ENCODE results near the gene SLC8A2. TPM values are rescaled to one million over a fixed set of nuclear protein-coding genes. Genes with fewer than 3 reads are reported as not detected.

SLC8A2 gene
- total RNA-seq, 4 donors from 2014 or later: not detected

GRCh38 chr19:47465957-47466356 is 5.7 kb downstream of the SLC8A2 start:
- Histone ChIP-seq H3K27ac (no peak overlapping the region), H3K27me3 (peaks cover 25 to 36% (median 26%) of the 10 kb centered on the region in 3 donors), H3K4me3 (no peak overlapping the region), H3K36me3 (no peaks in the 10 kb centered on the region), H3K4me1 (no peaks in the 10 kb centered on the region), H3K9me3 (no peaks in the 10 kb centered on the region)
- ATAC-seq (no peak), DNase-seq (no peak)
- intact Hi-C loops (cut with DNase I; ENCODE audit: low total_unique reads): no loop called here
- no peak for TF ChIP-seq CTCF (IDR thresholded peaks at IDR 0.05 in 4 of 5, conservative IDR thresholded peaks at IDR 0.05 in 1 of 5)
- TF ChIP-seq POLR2A (IDR thresholded peaks at IDR 0.05): no peak
- in situ Hi-C loops (cut with MboI; ENCODE audit: low sequenced_read_pairs in 4 of 4): no loop called here

GRCh38 chr19:47464675-47465419 is 6.8 kb downstream of the SLC8A2 start:
- H3K27ac ChIP-seq: no peak overlapping the region
- no peak overlapping the region for H3K4me3 ChIP-seq
- H3K4me1 ChIP-seq: no peaks in the 10 kb centered on the region
- H3K36me3 ChIP-seq: no peaks in the 10 kb centered on the region
- H3K9me3 ChIP-seq: no peaks in the 10 kb centered on the region
- peaks cover 22 to 38% (median 24%) of the 10 kb centered on the region in 3 donors for H3K27me3 ChIP-seq
- no peak for DNase-seq
- no peak for TF ChIP-seq CTCF (IDR thresholded peaks at IDR 0.05 in 4 of 5, conservative IDR thresholded peaks at IDR 0.05 in 1 of 5)
- no peak for TF ChIP-seq POLR2A (IDR thresholded peaks at IDR 0.05)
- ATAC-seq: no peak
- intact Hi-C loops (cut with DNase I; ENCODE audit: low total_unique reads): no loop called here
- in situ Hi-C loops (cut with MboI; ENCODE audit: low sequenced_read_pairs in 4 of 4): no loop called here

GRCh38 chr19:47461876-47462275 is 9.8 kb downstream of the SLC8A2 start:
- H3K9me3 ChIP-seq: no peaks in the 10 kb centered on the region
- in situ Hi-C loops (cut with MboI; ENCODE audit: low sequenced_read_pairs in 4 of 4): no loop called here
- H3K27ac ChIP-seq: no peak overlapping the region
- H3K4me3 ChIP-seq: no peak overlapping the region
- DNase-seq: no peak
- H3K27me3 ChIP-seq: peaks cover 30 to 44% (median 35%) of the 10 kb centered on the region in 3 donors
- H3K4me1 ChIP-seq: no peaks in the 10 kb centered on the region
- intact Hi-C loops (cut with DNase I; ENCODE audit: low total_unique reads): no loop called here
- no peak for ATAC-seq
- TF ChIP-seq POLR2A (IDR thresholded peaks at IDR 0.05): no peak
- TF ChIP-seq CTCF (IDR thresholded peaks at IDR 0.05 in 4 of 5, conservative IDR thresholded peaks at IDR 0.05 in 1 of 5): no peak
- H3K36me3 ChIP-seq: no peaks in the 10 kb centered on the region

GRCh38 chr19:47459477-47459876 is 12.2 kb downstream of the SLC8A2 start:
- ATAC-seq: no peak
- in situ Hi-C loops (cut with MboI; ENCODE audit: low sequenced_read_pairs in 4 of 4): no loop called here
- Histone ChIP-seq H3K36me3 (no peaks in the 10 kb centered on the region), H3K9me3 (peaks cover 0 to 8% (median 7%) of the 10 kb centered on the region in 3 donors), H3K4me1 (no peaks in the 10 kb centered on the region), H3K27me3 (peaks cover 30 to 58% (median 52%) of the 10 kb centered on the region in 3 donors), H3K4me3 (no peak overlapping the region), H3K27ac (no peak overlapping the region)
- DNase-seq: no peak
- intact Hi-C loops (cut with DNase I; ENCODE audit: low total_unique reads): no loop called here
- no peak for TF ChIP-seq CTCF (IDR thresholded peaks at IDR 0.05 in 4 of 5, conservative IDR thresholded peaks at IDR 0.05 in 1 of 5)
- TF ChIP-seq POLR2A (IDR thresholded peaks at IDR 0.05): no peak

Data from gastrocnemius medialis (tissue), 4 donors.